ENCODE data around the gene MSANTD1.

MSANTD1 gene

GRCh38 chr4:3256230-3257102 is 7.5 kb downstream of the MSANTD1 start:
- no peak for DNase-seq (ENCODE audit: extremely low spot score)
- ChIA-PET POLR2A (no interaction called here), CTCF (interaction anchor here (1.2 kb wide), 1 partner anchor 12 kb away, joined by 4 read pairs; no protein-coding TSS in a partner anchor)
- TF ChIP-seq, protein P1, sequence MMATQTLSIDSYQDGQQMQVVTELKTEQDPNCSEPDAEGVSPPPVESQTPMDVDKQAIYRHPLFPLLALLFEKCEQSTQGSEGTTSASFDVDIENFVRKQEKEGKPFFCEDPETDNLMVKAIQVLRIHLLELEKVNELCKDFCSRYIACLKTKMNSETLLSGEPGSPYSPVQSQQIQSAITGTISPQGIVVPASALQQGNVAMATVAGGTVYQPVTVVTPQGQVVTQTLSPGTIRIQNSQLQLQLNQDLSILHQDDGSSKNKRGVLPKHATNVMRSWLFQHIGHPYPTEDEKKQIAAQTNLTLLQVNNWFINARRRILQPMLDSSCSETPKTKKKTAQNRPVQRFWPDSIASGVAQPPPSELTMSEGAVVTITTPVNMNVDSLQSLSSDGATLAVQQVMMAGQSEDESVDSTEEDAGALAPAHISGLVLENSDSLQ (IDR thresholded peaks at IDR 0.05), result no peak
- no peak for TF ChIP-seq BHLHE40 (IDR thresholded peaks at IDR 0.05; ENCODE audit: borderline replicate concordance)
- TF ChIP-seq FOXM1 (IDR thresholded peaks at IDR 0.05; ENCODE audit: borderline replicate concordance), result no peak
- TF ChIP-seq NFRKB (IDR thresholded peaks at IDR 0.05), result no peak
- no peak for TF ChIP-seq TARDBP (IDR thresholded peaks at IDR 0.05)
- no peak for TF ChIP-seq SP1 (IDR thresholded peaks at IDR 0.05)
- no peak for TF ChIP-seq ZNF384 (IDR thresholded peaks at IDR 0.05)
- no peak for TF ChIP-seq ARNT (IDR thresholded peaks at IDR 0.05)
- TF ChIP-seq HDGF (IDR thresholded peaks at IDR 0.05; ENCODE audit: borderline replicate concordance), result no peak
- TF ChIP-seq FOXK2 (IDR thresholded peaks at IDR 0.05), result no peak
- no peak for TF ChIP-seq ELF4 (IDR thresholded peaks at IDR 0.05)
- no peak for TF ChIP-seq SUZ12 (IDR thresholded peaks at IDR 0.05)
- no peak for TF ChIP-seq CTBP1 (IDR thresholded peaks at IDR 0.05; ENCODE audit: borderline replicate concordance)
- no peak for TF ChIP-seq LEF1 (IDR thresholded peaks at IDR 0.05; ENCODE audit: borderline replicate concordance)

DNA sequence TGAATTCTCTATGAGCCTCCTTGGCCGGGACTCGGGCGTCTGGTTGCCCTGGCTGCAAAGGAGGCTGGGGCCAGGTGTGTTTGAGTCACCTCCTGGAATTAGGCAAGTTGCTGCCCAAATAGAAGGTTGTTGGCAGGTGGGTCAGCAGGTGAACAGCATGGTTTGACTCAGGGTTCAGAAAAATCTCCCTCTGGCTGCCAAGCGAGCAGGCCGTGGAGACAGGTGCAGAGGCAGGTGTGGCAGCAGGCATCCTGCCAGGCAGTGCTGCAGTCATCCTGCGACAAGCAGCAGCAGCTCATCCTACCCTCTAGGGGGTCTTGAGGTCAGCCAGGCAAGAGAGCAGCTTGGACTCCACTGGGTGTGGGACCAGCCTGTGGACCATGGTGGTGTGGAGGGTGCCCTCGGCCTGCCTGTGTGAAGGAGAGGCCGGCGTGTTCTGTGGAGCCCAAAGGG is 8.2 kb downstream of the MSANTD1 start:
- DNase-seq (ENCODE audit: extremely low spot score), result no peak
- POLR2A ChIA-PET, result interaction anchor here (1.2 kb wide), 1 partner anchor 10 kb away, joined by 3 read pairs; no protein-coding TSS in a partner anchor
- CTCF ChIA-PET, result interaction anchor here (1.2 kb wide), 1 partner anchor 13 kb away, joined by 4 read pairs; no protein-coding TSS in a partner anchor
- TF ChIP-seq FOXM1 (IDR thresholded peaks at IDR 0.05; ENCODE audit: borderline replicate concordance) (no peak), FOXK2 (IDR thresholded peaks at IDR 0.05) (no peak), ARNT (IDR thresholded peaks at IDR 0.05) (no peak), CTBP1 (IDR thresholded peaks at IDR 0.05; ENCODE audit: borderline replicate concordance) (no peak), HDGF (IDR thresholded peaks at IDR 0.05; ENCODE audit: borderline replicate concordance) (no peak), LEF1 (IDR thresholded peaks at IDR 0.05; ENCODE audit: borderline replicate concordance) (no peak), FOXA1 (IDR thresholded peaks at IDR 0.05) (no peak), SUZ12 (IDR thresholded peaks at IDR 0.05) (no peak), TARDBP (IDR thresholded peaks at IDR 0.05) (no peak), SP1 (IDR thresholded peaks at IDR 0.05) (no peak), L3MBTL2 (conservative IDR thresholded peaks at IDR 0.05) (no peak), BHLHE40 (IDR thresholded peaks at IDR 0.05; ENCODE audit: borderline replicate concordance) (no peak), NFRKB (IDR thresholded peaks at IDR 0.05) (no peak), ZNF384 (IDR thresholded peaks at IDR 0.05) (no peak), ELF4 (IDR thresholded peaks at IDR 0.05) (no peak)
- TF ChIP-seq, protein P1 (IDR thresholded peaks at IDR 0.05), result no peak

DNA sequence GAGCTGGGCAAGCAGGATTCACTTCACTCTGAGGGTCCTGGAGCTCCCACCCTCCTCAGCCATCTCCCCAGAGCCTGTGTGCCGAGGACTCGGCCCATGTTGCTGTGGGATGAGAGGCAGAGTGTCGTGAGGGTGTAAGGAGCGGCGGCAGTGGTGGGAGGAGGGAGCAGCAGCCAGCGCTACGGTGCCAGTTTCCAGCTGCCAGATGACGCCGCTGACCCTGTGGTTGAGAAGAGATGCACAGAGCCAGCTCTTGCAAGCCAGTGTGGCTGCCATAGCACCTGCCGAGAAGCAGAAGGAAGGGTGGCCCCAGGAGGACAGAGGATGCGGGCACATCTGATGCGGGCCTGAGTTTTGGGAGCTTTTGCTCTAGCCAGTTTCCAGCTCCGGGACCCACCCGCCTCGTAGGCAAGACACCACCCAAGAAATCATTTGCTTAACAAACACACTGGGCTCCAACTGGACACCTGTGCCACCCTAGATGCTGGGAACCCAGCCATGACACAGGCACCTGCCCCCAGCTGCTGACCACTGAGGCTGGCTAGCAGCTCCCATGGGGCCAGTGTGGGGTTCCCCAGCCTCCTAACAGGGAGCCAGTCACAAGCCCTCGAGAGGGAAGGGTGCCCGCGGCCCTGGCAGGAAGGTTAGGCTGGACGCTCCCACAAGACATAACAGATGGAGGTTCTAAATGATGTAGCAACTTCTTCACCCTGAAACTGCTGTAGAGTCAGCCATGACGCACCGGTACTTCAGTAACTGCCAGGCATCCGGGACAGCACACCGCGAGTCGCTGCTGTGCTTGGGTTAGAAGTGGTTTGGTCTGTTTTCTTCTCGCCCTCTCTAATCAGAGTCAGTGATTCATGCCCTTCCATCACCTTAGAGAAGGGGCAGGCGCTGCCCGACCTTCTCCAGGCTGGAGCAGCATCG is 8.9 kb downstream of the MSANTD1 start:
- POLR2A ChIA-PET, result interaction anchor here (1.2 kb wide), 1 partner anchor 11 kb away, joined by 3 read pairs; no protein-coding TSS in a partner anchor
- CTCF ChIA-PET, result interaction anchor here (1.2 kb wide), 1 partner anchor 14 kb away, joined by 4 read pairs; no protein-coding TSS in a partner anchor
- DNase-seq (ENCODE audit: extremely low spot score), result no peak
- no peak for TF ChIP-seq BHLHE40 (IDR thresholded peaks at IDR 0.05; ENCODE audit: borderline replicate concordance)

DNA sequence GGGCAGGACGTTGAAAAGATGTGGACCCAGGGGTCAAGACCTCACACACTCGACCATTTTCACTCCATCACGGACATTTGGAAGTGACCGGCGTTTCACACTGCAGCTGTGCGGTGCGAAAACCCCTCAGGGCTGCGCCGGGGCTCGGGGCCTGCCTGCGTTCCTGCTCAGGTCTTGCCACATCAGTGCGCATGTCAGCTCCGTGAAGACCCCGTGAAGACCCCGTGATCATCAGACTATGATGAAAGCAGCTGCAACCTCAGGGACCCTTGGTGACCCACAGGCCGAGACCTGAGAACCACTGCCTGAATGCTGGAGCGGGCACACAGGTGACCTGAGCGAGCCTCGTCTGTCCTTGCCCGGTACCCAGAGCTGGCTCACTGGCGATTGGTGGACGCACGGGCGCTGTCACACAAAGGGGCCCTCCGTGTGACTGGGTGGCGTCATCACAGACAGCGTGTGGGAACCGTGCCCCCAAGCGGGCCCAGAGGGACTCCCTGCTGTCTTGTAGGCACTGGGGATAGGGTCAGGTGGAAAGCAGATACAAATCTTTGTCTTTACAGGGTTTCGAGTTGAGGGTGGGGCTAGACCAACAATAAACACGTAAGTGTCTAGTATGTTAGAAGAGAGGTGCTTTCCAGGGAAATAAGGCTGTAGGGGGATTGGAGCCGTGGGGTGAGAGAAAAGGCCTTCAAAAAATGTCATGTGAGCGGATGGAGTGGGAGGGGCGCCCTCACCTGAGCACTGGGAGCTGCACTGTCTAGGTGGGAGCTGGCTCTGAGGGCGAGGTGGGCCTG is 12.7 kb downstream of the MSANTD1 start:
- POLR2A ChIA-PET, result no interaction called here
- TF ChIP-seq LEF1 (IDR thresholded peaks at IDR 0.05; ENCODE audit: borderline replicate concordance) (no peak), SUZ12 (IDR thresholded peaks at IDR 0.05) (no peak), ZNF384 (IDR thresholded peaks at IDR 0.05) (no peak), TARDBP (IDR thresholded peaks at IDR 0.05) (no peak), BHLHE40 (IDR thresholded peaks at IDR 0.05; ENCODE audit: borderline replicate concordance) (no peak), FOXM1 (IDR thresholded peaks at IDR 0.05; ENCODE audit: borderline replicate concordance) (no peak), NFRKB (IDR thresholded peaks at IDR 0.05) (no peak), ARNT (IDR thresholded peaks at IDR 0.05) (no peak), FOXA1 (IDR thresholded peaks at IDR 0.05) (no peak), FOXK2 (IDR thresholded peaks at IDR 0.05) (no peak), L3MBTL2 (conservative IDR thresholded peaks at IDR 0.05) (no peak), HDGF (IDR thresholded peaks at IDR 0.05; ENCODE audit: borderline replicate concordance) (no peak), CTBP1 (IDR thresholded peaks at IDR 0.05; ENCODE audit: borderline replicate concordance) (no peak), SP1 (IDR thresholded peaks at IDR 0.05) (no peak), ELF4 (IDR thresholded peaks at IDR 0.05) (no peak)
- TF ChIP-seq, protein P1 (IDR thresholded peaks at IDR 0.05), result no peak
- CTCF ChIA-PET, result no interaction called here
- no peak for DNase-seq (ENCODE audit: extremely low spot score)

Measured in HEK293T (cell line).